ENCODE data around the gene STK25.

Gene STK25

DNA sequence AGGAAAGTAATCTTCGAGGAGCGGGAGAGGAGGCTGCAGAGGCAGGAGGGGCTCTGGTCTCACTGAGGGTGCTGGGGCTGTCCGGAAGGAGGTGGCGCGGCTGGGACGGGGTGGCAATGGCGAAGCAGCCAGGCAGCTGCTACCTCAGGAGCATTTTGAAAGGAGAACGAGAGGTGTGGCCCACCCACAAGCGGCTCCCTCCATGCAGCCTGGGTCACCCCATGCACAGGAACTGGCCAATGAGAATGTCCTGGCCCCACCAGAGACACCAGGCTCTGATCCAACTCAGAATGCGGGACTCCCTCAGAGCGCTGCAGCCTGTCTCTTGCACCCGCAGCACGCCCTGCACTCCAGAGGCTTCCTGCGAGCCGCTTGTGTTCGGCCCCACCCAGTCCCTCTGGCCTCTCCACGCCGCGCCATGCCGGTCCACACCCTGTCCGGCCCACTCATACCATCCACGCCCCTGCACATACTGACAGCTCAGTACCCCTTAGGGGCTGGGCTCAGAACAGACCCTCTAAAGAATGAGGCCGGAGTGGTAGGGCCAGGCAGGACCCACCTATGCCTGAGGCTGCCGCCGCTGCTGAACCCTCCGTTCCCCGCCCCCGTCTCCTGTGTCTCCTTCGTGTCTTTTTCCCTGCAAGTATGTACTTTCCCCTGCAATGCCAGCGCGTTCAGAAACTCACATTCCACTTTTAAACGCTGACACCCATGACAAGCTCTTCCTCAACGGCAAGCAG lies 43.8 kb upstream of the STK25 start:
- TF ChIP-seq, protein P1, sequence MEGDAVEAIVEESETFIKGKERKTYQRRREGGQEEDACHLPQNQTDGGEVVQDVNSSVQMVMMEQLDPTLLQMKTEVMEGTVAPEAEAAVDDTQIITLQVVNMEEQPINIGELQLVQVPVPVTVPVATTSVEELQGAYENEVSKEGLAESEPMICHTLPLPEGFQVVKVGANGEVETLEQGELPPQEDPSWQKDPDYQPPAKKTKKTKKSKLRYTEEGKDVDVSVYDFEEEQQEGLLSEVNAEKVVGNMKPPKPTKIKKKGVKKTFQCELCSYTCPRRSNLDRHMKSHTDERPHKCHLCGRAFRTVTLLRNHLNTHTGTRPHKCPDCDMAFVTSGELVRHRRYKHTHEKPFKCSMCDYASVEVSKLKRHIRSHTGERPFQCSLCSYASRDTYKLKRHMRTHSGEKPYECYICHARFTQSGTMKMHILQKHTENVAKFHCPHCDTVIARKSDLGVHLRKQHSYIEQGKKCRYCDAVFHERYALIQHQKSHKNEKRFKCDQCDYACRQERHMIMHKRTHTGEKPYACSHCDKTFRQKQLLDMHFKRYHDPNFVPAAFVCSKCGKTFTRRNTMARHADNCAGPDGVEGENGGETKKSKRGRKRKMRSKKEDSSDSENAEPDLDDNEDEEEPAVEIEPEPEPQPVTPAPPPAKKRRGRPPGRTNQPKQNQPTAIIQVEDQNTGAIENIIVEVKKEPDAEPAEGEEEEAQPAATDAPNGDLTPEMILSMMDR (conservative IDR thresholded peaks at IDR 0.05; ENCODE audit: low read depth, low read length), result no peak
- no peak overlapping the region for H3K4me3 ChIP-seq (ENCODE audit: low read length)
- DNase-seq (ENCODE audit: low read depth), result no peak

DNA sequence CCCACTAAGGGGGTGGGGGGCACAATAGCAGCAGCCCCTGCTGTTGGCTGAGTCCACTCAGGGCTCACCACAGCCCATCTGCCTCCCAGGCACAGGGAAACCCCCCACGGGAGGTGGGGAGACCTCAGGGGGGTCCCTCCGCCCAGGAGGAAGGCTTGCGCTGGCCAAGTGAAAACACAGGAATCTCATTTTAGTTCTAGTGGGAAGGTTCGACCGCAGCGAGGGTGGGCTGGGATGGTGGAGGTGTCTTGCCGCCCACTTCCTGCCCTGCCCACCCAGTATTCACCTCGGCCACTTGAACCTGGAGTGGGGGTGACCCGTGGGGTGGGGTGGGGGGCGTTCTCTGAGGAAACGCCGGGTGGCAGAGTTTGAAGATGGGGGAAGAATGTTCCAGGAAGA lies 43.2 kb upstream of the STK25 start:
- DNase-seq (ENCODE audit: low read depth), result no peak
- TF ChIP-seq, protein P1 (conservative IDR thresholded peaks at IDR 0.05; ENCODE audit: low read depth, low read length), result no peak
- H3K4me3 ChIP-seq (ENCODE audit: low read length), result no peak overlapping the region

DNA sequence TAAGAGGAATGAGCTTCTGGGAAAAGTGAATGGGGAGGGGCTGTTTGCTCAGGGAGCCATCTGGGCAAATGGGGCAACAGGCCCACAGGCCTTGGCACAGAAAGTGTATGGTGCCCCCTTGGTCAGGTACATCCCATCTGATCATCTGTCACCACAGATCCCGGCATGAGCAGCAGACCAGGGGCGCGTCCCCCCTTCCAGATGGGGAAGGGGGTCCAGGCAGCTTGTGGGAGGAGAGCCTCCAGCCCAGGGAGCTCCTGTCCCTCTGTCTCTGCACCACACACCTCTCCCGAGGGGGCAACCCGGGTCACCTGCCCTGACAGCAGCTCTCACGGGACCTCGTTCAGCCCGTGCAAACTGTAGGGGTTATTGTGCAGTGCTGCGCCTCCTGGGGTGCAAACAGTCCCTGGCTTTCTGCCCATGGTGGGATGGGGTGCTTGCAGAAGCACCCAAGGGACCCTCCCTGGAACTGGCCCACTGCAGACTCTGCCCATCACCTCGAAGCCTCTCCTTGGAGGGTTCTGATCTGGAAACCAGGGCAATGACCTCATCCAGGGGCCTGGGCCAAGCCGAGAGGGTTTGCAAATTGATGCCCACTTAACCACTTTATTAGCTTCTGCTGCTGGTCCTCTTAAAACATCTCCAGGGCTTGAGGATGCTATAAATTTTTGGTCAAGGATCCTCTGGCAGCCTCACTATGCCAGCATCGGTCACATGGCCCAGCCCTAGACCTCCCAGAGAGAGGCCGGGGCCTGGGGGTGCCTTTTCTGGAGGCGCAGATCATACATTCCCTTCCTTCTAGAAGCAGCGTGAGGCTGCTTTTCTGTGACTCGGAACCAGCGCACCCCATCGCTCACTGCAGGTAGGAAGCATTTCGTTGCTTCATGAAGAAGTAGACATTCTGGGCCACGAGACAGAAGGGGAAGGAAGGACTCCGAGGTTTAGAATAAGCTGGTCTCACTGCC lies 42.5 kb upstream of the STK25 start:
- no peak overlapping the region for H3K4me3 ChIP-seq (ENCODE audit: low read length)
- DNase-seq (ENCODE audit: low read depth), result no peak
- TF ChIP-seq, protein P1 (conservative IDR thresholded peaks at IDR 0.05; ENCODE audit: low read depth, low read length), result no peak

DNA sequence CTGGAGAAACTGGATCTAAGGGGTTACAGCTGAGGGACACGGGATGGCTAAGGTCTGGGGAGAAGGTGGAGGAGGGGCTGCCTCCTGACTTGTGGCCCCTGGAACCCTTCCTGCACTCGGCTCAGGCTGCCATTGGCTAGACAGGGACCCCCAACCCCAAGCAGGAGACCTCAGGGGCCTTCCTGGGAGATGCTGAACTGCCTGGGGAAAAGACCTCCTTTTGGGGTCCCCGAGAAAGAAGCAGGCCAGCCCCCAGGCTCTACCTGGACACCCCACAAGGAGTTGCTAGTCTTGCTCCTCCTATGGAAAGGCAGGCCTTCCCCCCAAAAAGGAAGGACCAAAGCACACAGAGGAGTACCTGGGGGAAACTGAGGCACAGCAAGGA lies 40.1 kb upstream of the STK25 start:
- TF ChIP-seq, protein P1 (conservative IDR thresholded peaks at IDR 0.05; ENCODE audit: low read depth, low read length), result no peak
- DNase-seq (ENCODE audit: low read depth), result no peak
- no peak overlapping the region for H3K4me3 ChIP-seq (ENCODE audit: low read length)

DNA sequence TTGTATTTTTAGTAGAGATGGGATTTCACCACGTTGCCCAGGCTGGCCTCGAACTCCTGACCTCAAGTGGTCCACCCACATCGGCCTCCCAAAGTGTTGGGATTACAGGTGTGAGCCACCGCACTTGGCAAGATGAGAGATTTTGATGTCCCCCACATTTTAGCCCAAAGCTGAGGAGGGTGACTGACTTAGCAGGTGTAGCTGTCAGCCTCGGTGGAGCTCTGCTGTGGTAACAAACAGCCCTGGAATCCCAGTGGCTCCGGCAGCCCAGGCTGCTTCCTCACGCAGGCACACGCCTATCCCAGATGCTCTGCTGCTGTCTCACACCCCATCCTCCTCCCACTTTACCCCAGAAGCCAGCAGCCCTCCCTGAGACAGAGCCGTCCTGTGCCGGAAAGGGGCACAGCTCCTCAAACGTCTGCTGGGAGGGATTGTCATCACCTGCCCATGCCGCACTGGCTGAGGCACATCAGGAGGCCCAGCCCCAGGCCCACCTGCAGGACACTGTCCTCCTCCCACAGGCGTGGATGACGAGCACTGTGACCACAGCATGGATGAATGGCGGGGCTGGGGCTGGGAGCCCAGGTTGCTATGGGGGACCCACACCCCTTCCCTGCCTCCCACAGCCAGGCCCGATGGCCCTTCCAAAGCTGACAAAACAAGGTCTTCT lies 39.5 kb upstream of the STK25 start:
- no peak overlapping the region for H3K4me3 ChIP-seq (ENCODE audit: low read length)
- TF ChIP-seq, protein P1 (conservative IDR thresholded peaks at IDR 0.05; ENCODE audit: low read depth, low read length), result no peak
- DNase-seq (ENCODE audit: low read depth), result no peak

DNA sequence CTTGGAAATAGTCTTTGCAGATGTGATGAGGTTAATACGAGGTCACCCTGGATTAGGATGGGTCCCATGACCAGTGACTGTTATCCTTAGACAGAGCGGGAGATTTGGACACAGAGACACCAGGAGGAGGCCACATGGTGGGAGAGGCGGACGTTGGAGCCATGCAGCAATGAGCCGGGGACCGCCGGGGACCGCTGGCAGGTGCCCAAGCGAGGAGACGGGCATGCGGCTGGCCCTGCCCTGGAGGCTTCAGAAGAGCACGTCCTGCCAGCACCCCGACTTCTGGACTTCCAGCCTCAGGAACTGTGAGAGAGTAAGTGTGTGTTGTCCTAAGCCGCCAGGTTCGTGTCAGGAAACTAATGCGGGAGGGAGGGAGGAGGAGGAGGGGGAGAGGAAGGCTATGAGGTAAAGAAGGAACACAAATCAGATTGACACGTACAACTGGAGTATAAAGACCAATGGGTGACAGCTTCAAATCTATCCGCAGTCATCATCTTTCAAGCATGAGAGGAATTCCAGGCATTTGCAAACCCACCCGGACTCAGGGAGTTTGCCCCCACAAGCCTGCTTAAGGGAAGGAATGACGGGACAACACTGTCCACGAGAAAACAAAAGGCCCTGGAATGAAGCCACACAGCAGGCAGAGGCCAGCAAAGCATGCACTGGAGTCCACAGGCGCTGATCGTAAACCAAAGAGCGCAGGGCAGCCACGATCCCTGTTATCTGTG lies 38.6 kb upstream of the STK25 start:
- TF ChIP-seq, protein P1 (conservative IDR thresholded peaks at IDR 0.05; ENCODE audit: low read depth, low read length), result no peak
- peak overlapping the region; percentile 11 for H3K4me3 ChIP-seq (ENCODE audit: low read length)
- peak; percentile 52 for DNase-seq (ENCODE audit: low read depth)

All from retinal pigment epithelial cell (primary cell).